Stimulated activated CD4-positive, alpha-beta T cell treated with anti-CD3 and anti-CD28 coated beads, TNF-alpha, amount 100 ng/mL, for 24 hours (primary cell): ENCODE measurements around the gene KYAT1.
"Not testable (repeated sequence)": the region's sequence is repeated elsewhere in the genome, so short reads cannot be mapped to it uniquely, and the experiment has no call there.

Experiments used
- DNase-seq, 3 experiments: peaks; one replicate each; pipeline ENCODE4 v3.0.0-alpha.2; 2020; ENCODE audit warnings: low read depth in 3 of 3

The KYAT1 gene

DNA sequence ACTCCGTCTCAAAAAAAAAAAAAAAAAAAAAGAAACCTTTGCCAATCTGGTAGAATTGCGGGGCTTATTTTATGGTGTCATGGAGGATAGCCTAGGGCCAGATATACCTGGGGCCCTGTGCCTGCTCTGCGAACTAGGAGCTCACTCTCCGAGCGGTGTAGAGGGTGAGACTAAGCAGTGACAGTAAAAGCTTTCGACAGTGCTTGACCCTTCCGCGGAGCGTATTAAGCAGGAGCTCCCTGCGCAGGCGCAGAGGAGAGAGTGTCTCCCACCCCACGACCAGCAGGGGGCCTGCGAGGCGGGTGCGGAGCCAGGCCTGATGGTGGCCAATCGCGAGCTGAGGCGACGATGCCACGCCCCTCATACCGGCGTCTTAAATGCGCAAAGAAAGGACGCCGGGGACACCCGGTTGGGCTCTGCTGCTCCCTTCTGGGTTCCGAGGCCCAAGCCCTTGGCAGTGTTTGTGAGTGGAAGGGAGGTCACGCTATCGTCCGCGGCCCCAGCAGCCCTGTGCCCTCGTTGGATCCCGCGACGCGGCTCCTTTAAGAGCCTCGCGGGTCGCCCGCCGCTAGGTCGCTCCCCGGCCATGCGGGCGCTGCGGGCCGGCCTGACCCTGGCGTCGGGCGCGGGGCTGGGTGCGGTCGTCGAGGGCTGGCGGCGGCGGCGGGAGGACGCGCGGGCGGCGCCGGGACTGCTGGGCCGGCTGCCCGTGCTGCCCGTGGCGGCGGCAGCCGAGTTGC lies 63.5 kb downstream of the KYAT1 start, which contains the start of gene ENDOG:
Gene ENDOG (plus strand): TSS at position 402 of the 740 bp plus-strand sequence. CDS start 185 bp downstream, at position 587.
- peak; percentile 95 to 99 (median 96) for DNase-seq

DNA sequence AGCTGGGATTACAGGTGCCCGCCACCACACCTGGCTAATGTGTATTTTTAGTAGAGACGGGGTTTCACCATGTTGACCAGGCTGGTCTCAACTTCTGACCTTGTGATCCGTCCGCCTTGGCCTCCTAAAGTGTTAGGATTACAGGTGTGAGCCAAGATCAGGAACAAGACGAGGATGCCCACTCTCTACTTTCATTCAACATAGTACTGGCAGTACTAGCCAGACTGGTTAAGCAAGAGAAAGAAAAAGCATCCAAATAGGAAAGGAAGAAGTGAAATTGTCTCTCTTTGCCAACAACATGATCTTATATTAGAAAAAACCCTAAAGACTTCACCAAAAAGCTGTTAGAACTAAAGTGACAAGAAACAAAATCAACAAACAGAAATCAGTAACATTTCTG lies 70.9 kb downstream of the KYAT1 start:
- no peak for DNase-seq

DNA sequence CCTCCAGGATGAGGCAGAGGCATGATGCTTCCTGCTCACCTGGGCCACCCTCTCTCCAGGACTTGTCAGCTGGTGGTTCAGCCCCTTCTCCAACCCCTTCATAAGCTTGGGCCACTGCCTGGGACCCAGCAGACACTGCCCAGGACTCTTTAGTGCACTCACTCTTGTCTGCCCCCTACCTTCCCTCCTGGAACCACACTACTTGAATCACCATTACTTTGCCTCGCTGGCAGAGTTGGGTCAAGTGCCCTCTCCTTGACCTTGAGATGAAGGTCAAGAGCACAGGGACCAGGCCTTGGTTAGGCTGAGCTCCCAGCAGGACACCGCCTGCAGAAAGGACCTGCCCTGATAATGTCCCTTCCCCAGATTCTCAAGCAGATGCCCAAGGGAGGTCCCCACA lies 71.9 kb downstream of the KYAT1 start:
- no peak for DNase-seq

DNA sequence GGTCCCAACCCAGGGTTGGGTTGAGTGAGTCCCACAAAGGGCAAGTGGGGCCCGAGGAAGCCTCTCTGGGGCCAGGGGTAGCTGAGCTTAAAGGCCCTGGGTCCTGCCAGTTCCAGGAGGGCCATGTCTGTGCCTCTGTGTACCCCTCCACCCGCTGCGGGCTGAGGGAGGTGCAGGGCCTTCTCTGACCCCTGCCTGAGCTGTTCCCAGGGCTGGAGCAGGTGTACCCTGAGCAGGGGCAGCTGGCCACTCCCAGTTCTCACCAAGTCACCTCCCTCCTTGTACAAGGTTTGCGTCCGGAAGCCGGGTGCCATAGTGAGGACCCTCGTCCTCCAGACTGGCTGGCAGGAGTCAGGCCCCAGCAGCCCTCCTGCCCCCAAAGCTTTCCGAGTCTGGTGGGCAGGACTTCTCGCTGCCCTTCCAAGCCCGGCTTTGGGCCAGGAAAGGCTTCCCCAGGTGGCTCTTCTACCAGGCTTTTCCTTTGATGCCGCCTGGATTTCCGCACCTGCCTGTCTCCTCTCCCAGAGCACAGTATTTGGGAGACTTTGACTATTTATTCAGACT lies 72.6 kb downstream of the KYAT1 start:
- no peak for DNase-seq

DNA sequence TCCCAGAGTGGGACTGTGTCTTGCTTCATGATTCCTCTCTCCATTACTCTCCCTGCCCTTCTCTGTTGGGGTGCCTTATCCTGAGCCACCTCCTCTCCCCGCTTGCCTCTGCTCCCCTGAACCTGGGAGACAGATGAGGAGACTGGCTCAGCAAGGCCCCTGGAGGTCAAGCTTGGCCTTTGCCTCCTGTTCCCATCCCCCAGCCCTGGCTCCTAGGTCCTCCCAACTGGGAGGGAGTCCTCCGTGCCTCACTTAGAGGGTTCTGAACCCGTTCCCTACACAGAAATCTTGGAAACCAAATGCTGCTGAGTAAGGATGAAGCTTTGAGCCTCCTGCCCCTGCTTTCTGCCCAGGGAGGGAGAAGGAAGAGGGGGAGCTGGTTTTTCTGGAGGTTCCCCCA lies 73.2 kb downstream of the KYAT1 start:
- DNase-seq = no peak

DNA sequence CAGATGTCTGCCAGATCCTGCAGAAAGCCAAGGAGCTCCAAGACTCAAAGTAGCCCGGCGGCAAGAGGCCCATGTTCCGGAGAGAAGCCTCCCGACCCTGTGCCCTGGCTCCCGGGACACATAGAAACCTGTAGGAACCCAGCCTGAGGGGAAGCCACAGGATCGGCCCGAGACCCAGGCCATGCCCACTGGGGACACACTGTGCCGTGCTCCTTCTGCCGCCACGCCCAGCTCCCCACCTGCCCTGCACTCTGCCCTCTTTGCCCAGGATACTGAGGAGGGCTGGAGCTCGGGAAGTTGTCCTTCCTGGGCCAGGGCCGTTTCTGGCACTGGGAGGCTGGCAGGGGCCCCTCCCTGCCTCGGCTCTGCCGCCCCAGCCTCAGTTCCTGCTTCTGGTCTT lies 73.9 kb downstream of the KYAT1 start:
- no peak for DNase-seq

DNA sequence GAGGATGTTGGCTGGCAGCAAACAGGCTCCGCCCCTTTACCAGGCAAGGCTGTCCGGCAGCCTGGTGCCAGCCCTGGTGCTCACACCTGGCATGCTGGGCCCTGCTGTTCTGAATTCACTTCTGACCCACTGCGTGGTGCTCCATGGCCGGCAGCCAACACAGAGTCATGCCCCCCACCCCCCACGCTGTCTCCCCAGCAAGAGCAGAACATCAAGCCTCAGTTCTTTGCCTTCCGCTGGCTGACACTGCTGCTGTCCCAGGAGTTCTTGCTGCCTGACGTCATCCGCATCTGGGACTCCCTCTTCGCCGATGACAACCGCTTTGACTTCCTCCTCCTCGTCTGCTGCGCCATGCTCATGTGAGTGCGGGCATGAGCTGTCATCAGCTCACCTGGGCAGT lies 76.1 kb downstream of the KYAT1 start:
- DNase-seq = no peak

DNA sequence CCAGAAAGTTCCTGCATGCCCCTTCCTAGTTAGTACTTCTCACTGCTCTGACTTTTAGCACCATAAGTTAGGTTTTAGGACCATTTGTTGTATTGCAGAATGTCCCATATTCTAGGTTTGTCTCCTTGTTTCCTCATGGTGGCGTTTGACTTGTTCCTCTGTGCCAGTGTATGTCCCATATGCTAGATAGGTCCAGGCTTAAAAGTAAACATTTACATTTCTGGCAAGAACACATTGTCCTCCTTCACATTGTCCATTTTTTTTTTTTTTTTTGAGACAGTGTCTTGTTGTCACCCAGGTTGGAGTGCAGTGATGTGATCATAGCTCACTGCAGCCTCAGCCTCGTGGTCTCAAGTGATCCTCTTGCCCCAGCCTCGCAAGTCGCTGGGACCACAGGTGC lies 79.3 kb downstream of the KYAT1 start:
- DNase-seq = no peak

DNA sequence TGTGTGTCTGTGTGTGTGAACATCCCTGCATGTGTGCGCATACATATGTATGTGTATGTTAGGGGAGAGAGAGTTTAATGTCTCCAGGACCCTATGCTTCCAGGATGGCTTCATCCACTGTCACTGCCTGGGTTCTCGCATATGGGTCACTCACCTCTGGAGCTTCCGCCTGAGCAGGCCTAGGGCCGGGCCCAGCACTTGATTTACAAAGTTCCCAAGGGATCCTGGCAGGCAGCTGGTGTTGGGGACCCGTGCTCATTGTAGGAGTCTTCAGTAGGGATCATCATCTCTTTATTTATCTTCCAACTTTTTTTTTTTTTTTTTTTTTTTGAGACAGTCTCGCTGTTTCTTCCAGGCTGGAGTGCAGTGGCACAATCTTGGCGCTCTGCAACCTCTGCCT lies 81.7 kb downstream of the KYAT1 start:
- DNase-seq = no peak

DNA sequence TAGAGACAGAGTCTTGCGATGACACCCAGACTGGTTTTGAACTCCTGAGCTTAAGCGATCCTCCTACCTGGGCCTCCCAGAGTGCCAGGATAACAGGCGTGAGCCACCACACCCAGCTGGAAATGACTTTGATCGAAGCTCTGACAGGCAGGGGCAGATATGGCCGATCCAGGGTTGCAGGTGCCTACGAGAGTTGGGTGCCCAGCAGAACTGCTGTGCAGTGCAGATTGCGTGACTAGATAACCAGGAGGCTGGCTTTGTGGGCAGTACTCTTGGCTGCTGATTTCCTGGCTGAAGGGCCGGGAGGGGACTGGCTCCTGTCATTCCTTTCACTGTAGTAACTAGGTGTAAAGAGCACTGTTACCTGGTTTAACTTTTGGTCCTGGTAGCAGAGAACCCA lies 82.9 kb downstream of the KYAT1 start:
- DNase-seq = no peak

DNA sequence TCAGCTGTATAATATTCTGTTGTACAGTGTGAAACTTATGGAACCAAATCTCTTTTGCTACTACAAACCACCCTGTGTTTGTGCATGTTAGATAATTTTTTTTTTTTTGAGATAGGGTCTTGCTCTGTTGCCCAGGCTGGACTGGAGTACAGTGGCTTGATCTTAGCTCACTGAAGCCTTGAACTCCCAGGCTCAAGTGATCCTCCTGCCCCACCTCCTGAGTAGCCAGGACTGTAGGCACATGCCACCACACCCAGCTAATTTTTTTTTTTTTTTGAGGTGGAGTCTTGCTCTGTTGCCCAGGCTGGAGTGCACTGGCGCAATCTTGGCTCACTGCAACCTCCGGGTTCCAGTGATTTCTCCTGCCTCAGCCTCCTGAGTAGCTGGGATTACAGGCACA lies 86.8 kb downstream of the KYAT1 start:
- DNase-seq = not testable (repeated sequence)

DNA sequence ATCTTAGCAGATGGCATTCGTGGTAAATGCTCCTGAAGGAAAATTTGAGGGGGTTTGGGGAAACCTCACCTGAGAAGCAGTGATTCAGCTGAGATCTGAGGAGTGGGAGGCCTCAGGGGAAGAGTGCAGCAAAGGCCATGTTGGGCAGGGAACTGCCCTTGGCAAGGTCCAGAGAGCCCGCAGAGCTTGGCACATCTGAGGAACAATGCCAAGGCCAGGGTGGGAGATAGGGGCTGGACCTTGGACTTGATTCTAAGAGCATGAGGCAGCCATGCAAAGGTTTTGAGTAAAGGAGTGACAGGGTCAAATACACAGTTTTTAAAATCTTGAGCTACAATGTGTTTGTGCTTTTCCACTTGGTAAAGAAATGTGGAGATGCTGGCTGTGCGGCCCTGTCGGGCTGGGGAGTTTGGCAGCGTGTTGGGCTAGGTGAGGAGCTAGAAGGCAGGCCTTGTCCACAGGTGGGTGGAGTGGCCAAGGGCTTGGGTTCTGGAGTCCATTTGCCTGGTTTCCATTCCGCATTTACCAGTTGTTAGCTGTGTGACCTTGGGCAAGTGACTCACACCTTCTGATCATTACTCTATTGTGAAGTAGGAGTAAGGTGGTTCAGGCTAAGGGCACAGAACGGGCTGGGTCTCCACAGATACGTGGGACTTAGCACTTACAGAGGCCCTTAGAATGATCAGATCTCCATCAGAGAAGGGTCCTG lies 88.6 kb downstream of the KYAT1 start:
- no peak for DNase-seq

DNA sequence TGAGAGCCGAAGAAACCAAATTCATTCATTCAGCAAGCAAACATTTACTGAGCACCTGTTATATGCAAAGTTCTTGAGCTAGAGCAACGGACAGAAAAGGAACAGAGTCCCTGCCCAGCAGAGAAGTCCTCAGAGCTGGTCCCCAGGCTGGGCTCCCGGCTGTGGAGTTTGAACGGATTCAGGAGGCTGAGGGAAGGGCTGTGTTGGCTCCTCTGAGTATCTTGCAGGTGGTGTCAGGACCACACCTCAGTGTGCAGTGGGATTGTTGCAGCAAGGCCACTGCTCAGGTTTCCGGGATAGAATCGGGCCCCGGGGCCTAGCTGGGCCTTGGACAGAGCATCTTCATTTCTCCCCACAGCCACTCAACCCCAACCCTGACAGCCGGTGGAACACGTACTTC lies 89.6 kb downstream of the KYAT1 start:
- no peak for DNase-seq

DNA sequence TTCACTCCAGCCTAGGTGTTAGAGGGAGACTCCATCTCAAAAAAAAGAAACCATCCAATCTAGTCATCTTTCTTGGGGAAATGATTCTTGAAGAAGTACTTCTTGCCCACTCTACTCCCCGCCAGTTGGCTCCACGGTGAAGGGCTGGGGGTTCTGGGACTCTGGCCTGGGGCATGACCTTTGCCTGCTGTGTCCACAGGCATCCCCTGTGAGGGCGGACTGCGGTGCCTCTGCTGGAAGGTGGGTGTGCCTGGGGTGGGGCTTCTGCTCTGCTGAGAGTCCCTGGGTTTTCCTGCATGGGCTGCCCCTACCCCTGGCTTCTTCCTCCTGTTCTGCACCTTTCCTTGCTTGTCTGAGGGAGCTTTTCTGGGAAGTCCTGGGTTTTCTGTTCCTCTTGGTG lies 91.2 kb downstream of the KYAT1 start:
- DNase-seq = no peak

DNA sequence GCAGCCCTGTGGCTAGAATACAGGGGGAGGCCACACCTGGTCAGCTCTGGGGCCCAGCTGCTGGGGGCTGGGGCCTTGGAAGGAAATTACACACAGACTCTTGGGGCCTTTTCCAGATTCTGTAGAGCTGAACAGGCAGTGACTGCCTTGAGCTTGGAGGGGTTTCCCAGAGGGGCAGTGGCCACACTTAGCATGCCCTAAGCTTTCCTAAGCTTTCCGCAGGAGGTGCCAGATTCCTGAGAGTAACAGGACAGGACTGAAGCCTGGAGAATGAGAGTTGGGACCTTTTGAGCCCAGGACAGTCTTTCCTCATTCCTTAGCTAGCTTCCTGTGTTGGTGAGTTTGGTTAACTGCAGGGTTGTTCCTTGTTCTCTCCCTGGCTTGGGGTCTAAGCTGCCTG lies 93.3 kb downstream of the KYAT1 start:
- DNase-seq = no peak

DNA sequence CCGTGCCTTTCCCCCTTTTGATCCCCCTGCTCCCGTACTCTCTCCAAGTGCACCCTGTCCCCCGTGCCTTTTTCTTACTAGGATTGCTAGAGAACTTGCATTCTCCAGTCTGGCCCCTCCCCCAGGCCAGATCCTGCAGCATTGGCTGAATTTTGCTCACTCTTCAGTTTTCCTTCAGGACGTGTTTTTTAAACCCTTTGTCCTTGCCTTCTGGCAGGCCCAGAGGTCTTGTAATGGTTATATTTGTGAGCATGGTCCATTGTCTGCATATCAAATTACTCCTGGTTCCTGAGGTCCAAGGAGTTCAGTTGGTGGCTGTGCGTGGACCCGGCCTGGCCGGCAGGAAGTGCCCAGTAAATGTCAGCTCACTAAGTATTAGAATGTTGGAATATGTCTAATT lies 94.1 kb downstream of the KYAT1 start:
- peak in 1 of 3 experiments; percentile 26 for DNase-seq

DNA sequence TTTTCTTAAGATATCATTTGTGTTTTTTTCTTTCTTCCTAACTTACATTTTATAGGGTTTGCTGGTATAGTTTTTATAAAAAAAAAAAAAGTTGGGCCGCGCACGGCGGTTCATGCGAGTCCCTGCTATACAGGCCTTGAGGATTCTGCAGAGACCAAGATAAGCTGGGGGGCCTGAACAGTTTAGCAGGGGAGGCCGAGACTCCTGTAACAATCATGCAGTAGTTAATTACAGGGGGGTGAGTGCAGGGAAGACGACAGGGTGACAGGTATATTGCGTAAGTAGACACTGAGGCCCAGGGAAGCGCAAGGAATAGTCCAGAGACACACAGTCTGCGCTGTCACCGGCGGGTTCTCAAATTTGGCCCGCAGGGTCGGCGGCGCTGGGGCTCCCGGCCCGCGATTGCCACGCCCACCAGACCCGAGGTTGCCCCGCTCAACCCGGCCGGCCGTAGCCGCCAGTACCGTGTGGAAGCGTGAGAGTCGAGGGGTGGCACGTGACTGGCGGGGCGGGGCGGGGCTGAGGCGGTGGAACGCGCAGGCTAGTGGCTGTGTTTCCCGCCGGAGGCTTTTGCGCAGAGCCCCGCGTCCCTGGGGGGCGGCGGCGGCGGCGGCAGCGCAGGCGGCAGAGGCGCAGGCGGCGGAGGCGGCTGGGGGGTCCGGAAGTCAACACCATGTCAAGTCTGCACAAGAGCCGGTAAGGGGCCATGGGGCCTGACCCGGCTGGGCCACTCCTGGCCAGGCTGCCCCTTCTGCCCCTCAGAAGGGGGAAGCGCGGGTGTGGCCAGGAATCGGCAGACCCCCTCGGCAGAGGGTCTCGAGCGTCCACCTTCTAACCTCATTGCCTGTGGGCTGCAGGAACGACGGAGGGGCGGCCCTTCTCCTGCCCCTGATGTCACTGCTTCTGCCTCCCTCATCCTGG lies 94.8 kb downstream of the KYAT1 start, which contains the start of gene TBC1D13:
Gene TBC1D13 (plus strand): TSS at position 573 of the 921 bp plus-strand sequence. CDS start 101 bp downstream, at position 674.
- peak; percentile 79 to 90 (median 87) for DNase-seq

DNA sequence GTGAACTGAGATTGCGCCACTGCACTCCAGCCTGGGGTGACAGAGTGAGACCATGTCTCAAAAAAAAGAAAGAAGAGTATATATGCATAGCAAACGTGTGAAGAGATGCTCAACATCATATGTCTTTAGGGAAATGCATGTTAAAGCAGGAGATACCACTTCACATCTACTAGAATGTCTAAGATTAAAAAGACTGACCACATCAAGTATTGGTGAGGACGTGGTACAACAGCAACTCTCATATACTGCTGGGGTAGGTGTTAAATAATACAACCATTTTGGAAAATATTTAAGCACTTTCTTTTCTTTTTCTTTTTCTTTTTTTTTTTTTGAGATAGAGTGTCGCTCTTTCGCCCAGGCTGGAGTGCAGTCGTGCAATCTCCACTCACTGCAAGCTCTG lies 96.3 kb downstream of the KYAT1 start:
- DNase-seq = no peak
